Measurements from ENCODE around the gene BRD3.

Gene BRD3

DNA sequence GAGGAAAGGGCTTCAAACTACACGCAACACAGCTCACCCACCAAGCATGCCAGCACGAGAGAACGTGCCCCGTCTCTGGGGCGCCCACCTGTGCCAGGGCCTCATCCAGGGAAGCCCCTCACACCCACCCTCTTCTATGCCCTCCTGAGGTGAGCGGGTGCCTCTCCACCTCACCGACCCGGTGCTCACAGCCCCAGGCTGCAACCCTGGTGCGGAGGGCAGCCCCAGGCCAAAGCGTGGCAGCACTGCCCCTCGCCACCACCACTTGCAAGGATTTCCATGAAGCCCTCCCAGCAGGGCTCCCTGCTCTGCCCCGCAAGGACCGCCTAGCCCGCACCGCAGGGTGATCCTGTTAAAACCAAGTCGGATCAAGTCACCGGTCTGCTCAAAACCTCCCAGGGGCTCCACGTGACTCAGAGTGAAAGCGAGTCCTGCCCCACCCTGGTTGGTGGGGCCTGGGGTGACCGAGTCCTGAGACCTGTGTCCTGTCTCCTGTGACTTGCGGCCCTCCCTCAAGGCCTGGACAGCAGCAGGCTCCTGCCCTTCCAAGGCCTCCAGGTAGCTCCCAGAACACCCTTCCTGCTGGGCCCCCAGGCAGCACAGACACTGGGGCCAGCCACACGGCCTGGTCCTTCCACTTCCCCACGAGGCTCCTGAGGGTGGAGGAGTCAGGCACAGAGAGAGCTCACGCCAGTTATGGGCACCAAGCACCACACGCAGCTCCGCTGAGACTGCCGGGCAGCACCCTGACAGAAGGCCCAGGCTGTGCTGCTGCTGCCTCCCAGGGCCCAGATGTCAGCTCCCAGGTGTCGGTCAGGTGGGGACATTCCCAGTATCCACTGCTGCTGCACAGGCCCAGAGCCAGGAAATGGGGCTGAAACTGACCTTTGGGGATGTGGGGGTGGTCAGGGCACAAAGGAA is 12.7 kb downstream of the BRD3 start:
- DNase-seq (ENCODE audit: low spot score) = no peak

DNA sequence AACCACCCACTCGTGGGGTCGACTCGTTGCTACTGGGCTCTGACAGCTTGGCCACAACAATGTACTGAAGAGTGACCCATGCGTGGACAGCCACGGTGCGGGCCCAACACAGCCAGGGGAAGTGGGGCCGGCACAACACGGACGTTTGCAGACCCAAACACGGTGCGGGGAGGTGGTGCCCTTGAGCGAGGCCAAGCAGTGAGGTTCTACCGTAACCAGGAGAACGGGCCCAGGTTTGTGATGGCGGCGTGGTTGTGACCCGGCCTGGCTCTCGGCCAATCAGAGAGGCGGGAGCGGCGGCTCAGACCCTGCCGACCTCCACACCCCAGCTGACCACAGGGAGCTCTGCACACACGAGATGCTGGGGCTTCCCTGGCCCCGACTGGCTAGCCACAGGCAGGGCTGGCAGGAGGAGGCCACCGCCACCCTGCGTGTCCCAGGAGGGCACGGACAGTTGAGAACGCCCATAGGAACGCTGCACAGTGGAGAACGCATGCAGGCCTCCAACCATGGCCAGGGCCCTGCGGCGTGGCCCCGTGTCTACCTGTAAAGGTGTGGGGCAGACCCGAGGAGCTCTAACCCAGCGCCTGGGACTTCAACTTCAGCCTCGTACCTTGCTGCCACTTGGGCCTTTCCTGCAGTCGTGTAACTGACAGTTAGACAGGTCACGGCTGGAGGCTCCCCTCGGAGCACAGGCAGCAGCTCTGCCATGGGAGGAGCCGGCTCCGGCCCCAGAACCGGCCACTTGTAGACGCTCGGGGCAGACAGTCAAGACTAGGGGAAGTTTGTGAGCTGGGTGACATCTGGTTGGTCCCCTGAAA is 13.7 kb downstream of the BRD3 start:
- DNase-seq (ENCODE audit: low spot score) = no peak

DNA sequence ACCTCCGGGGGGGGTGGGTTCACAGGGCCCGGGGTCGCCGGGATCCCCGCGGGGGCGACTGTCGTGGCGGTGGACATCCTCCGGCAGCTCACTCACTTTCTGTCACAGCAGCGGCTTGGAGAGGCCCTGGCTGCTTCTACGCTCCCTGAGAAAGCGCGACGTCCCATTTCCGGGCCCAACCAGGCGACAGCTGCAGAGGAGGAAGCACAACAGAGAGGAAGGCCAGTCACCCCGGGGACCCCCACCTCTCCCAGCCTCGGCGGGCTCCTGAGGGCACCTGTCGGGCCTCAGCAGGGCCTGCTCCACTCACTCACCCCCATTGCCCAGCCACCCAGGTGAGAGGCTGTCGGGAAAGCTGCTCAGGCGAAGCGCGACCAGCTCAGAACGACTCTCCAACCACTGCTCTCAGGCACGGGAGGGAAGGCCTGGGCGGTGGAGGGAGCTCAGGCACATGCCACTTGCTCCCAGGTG is 14.4 kb downstream of the BRD3 start:
- no peak for DNase-seq (ENCODE audit: low spot score)

DNA sequence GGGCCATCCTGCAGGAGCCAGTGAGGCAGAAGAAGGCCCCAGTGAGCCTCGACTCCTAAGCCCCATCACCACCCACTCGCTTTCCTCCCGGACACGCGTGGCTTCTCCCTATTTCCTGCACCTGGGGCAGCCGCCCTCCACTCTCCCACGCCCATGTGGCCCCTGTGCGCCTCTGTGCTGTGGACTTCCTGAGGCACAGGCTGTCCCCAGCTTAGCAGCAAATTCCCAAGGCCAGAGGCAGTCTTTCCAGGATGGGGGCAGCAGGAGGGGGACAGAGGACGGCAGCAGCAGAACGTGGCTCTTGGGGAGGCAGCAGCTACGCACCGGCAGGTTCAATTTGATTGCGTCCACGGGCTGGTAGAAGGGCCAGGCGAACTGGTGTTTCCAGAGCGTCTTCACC is 14.9 kb downstream of the BRD3 start:
- no peak for DNase-seq (ENCODE audit: low spot score)

DNA sequence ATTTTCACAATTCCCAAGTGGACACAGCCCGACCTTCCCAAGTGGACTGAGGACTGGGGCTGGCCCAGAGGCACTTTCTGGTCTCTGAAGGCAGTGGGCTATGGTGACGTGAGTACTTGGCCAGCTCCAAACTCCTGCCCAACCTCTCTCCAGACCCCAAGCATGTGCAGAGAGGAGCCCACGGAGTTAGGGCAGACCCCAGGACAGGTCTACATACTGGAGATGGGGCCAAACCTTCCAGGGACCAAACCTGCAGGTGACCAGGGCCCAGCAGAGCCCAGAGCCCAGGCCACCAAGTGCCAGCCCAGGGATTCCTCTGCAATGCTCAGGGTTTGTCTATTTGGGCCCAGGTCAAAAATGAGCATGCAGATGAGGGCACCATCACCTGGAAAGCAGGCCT is 15.3 kb downstream of the BRD3 start:
- DNase-seq (ENCODE audit: low spot score) = no peak

DNA sequence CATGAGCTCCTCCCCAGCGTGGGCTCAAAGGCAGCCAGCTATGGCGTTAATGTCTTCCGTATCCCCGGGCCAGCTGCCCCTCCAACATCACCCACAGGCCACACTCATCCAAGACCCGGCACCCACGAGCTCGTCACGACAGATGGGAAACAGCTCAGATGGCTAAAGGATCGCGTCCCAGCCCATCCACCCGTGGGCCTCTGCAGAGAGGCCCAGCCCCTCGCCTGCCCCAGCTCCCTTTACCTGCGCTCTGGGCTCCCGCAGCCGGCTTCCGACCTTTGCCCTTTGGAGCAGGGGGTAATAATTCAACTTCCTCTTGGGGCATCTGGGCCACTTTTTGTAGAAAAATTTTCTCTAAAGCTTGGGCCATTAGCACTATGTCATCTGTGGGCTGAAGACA is 16.5 kb downstream of the BRD3 start:
- DNase-seq (ENCODE audit: low spot score) = no peak

DNA sequence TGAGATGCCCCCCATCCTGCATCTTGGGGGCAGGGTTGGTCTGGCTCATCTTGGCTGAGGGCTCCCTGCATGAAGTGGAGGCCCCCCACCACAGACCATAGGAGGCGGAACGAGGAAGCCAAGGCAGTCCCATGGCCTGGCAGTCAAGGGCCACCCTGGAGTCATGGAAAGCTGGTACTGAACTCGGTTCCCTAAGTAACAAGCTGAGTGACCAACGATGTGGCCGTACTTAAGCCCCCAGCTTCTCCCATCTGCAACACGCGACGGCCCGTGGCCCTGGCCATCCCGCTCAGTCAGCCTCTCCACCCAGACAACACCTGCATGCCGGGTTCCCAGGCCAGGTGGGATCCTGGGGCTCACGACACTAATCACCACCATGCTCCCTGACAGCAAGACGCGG is 17.1 kb downstream of the BRD3 start:
- DNase-seq (ENCODE audit: low spot score) = no peak

DNA sequence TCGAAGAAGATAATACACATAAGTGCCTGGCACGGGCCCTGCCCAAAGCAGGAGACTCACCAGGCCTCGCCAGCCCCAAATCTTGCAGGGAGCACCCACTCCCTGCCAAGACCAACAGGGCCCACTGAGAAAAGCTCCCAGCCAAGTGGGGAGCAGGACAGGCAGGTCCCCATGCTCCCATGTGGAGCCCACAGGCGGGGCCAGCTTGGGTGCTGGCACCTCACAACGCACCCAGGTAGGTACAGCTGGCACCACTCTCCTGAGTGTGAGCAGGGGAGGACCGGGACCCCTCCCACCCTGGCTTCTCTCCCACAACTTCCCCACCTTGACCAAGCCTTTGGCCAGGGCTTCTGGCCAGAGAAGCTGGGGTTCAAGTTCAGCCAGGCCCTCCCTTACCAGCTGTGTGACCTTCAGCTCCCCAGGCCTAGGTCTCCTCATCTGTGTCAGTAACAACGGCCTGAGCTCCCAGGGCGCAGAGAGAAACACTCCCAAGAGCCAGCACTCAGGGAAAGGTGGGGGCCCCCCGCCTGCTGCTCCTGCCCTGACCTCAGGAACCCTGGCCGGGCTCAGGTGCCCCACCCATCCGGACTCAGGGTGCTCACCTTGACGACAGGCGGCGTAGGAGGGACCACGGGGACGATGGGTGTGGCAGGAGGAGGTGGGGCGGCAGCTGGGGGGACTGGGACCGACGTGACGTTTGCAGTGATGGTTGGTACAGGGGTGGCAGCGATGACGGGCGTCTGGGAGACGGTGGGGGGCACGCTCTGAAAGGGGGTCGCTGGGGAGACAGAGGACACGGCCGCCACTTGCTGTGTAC is 17.8 kb downstream of the BRD3 start:
- DNase-seq (ENCODE audit: low spot score) = no peak

DNA sequence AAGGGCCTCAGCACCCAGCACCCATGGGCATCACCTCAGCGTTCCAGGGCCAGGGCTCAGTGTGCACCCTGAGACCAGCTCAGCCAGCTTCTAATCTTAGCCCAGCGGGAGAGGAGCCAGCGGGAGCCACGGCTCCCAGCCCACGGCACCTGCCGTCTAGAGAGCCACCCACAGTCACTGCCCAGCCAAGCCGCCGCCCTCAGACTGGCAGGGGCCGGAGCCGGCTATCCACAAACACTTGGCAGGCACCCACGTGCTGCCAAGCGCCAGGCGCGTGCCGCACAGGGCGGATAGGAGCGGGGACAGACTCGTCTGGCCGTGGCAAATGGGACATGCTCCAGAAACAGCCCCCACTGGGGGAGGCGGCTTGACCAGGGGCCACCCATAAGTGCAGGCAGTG is 18.6 kb downstream of the BRD3 start:
- no peak for DNase-seq (ENCODE audit: low spot score)

DNA sequence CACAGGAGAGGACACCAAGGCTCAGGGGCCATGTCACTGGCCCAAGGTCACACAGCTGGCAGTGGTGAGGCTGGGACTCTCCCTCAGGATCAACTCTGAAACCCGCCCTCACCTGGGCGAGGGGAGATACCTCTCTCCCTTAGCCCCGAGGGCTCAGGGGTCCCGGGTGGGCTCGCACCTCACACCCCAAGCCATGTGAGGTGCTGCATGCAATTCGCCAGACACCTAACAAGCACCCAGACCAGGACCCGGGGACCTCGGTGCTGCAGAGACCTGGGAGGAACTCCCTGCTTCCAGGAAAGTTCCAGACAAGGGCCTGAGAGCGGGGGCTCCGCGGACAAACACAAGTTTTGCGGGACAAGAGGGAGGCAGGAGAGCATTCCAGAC is 19.3 kb downstream of the BRD3 start:
- DNase-seq (ENCODE audit: low spot score) = no peak

DNA sequence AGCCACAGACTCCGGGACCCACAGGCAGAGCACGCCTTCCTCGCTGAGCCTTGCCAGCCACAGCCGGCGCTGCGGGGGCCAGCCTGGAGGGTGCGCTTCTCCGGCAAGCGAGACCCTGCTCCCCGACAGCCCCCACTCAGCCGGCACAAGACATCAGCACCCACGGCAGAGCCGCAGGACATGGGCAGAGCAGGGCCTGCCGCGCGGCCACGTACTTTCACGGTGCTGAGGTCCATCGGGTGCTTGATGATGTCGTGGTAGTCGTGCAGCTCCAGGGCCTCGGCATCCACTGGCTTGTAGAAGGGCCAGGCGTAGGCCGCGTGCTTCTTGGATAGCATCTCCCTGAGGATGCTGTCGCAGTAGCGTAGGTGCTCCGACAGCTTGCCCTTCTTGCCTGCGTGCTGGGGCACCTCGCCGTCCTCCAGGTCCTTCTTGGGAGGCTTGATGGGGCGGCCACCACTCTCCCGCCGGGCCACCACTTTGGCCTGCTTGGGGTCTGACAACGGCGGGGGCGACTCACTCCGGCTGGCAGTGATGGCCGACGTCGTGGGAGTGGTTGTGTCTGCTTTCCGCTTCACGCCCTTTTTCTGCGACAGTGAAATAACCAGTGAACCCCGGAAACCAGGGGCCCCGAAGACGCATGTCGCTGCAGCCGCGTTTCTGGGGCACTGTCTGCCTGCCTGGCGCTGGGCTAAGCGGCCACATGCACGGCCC is 19.8 kb downstream of the BRD3 start:
- no peak for DNase-seq (ENCODE audit: low spot score)

DNA sequence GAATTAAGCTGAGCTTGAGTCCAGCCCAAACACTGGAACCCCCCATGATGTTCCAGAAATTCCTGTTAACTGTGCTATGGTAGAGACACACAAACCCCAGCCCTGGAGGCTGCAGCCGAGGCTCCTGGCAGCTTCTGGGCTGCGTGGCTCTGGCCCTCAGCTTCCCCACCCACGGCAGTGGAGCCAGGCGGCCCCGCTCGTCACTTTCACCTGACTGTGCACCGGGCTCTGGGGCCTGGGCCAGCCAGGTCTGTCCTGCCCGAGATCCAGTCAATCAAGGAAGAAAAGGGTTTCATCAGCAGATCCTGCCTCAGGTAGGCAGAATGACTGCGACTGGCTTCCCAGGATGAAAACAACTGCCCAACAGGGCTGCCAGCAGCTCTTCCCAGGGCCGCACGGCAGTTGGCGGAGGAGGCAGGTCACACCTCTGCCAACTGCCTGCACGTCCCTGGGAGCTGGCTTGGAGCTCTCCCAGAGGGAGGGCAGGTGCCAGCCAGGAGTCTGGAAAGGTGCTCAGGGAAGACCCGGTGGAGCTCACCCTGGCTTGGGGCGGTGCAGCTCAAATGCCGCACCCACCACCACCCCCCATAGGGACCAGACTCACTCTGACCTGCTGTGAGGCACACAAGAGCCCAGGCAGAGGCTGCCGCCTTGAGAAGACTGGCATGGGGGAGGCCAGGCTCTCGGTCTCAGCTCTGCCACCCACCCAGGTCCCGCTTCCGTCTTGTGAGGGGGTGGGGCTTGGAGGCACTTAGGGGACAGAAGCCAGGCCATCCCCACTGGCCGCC is 20.7 kb downstream of the BRD3 start:
- DNase-seq (ENCODE audit: low spot score) = no peak

DNA sequence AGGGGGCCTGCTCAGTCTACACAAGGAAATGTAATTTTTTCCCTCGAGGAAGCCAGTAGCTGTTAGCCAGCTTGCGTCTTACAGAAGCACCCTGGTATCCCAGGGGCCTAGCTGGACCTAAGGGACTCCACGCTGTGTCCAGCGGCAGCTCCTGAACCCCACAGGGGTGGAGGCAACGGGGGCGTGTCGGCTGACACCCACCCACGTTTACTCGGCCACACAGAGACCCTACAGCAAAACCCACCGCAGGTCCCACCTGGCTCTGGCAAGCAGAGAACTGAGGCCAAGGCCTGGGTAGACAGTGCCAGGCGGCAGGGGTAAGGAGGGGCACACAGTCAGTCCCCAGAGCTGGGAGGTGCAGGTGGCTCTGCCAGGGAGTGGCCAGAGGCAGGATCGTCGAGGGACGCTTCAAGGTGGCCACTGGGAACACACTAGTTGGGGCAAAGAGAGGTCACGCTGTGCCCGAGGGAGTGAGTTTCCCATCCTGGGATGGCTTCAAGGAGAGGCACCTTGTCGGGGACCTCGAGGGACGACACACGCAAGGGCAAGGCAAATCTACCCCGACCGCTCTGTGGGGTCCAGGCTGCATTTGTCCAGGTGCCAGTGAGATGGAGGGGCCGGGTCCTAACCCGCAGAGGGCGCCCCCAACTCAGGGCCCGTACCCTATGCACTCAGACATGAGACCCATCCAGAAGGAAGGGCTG is 21.8 kb downstream of the BRD3 start:
- DNase-seq (ENCODE audit: low spot score) = no peak

DNA sequence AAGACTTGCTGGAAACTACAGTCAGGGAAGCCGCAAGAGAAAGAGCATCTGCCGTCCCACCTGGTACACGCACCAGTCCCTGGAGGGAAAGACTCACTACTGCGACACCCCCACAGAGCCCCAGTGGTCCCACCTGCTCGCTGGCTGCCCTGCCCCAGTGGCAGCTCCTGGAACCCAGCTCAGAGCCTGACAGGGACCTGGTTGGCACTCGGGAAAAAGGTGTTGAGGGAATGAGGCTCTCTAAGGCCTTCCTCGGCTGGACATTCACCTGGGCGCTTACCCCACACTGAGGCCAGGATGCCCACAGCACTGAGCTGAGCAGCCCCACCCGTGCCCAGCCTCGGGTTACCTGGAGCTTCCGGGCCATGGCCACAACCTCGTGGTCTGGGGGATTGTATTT is 22.9 kb downstream of the BRD3 start:
- DNase-seq (ENCODE audit: low spot score) = no peak

DNA sequence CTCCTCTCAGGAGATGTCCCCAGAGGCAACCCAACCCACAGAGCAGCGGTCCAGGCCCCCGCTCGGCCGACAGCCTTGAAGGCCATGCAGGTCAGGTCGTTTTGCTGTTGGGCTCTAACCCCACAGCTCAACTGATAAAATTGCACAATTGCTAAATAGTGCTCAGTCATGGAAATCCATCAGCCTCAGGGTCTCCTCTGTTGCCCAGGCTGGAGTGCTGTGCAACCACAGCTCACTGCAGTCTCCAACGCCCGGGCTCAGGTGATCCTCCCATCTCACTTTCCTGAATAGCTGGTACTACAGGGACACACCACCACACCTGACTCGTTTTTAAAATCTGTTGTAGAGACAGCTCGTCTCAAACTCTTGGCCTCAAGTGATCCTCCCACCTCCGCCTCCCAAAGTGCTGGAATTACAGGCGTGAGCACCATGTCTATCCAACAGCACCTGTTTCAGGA is 24.3 kb downstream of the BRD3 start:
- no peak for DNase-seq (ENCODE audit: low spot score)

DNA sequence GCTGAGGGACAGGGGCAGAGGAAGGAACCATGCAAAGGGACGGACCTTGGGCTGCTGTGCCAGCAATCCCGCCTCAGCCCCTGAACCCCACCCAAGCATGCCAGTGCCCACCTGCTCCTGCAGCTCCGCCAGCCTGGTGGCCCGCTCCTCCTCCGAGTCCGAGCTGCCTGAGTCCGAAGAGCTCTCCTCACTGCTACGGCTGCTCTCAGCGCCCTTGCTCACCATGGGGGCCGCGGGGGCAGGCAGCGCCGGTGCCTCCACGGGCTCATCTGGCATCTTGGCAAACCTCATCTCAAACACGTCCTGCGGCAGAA is 26.2 kb downstream of the BRD3 start:
- DNase-seq (ENCODE audit: low spot score) = no peak

DNA sequence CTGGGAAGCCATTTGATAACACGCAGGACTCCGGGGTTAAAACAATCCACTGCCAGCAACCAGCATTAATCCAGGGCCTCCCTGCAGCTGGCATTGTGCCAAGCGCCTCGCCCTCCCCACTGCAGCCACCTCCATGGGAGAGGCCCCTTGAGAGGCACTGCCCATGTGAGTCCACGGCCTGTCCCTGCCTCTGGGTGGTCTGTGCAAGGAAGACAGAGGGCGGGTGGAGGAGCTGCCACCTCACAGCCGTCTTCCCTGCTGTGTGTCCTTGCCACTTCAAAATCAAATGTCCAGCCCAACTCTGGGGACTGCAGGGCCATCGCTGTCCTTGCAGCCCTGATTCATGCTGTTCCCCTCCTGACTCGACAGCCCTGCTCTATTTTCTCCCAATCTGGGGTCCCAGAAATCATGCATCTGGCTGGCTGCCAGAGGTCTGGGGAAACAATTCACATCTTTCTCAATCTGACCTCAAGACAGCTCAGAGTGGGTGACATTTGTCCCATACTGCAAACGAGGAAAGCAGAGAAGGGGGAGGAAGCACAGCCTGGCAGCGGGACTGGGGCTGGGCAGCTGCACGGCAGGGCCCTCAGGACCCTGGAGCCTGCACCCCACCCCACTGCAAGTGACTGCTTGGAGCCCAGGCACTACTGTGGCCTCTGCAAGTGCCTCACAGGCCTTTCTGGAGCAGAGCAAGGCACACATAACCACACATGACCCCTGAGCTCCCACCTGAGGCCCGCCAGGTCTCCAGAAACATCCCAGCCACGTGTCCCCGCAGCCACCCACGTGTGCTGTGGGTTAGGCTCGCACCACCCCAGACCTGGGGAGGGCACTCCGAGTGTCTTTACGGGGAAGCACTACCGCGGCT is 26.8 kb downstream of the BRD3 start:
- DNase-seq (ENCODE audit: low spot score) = no peak

DNA sequence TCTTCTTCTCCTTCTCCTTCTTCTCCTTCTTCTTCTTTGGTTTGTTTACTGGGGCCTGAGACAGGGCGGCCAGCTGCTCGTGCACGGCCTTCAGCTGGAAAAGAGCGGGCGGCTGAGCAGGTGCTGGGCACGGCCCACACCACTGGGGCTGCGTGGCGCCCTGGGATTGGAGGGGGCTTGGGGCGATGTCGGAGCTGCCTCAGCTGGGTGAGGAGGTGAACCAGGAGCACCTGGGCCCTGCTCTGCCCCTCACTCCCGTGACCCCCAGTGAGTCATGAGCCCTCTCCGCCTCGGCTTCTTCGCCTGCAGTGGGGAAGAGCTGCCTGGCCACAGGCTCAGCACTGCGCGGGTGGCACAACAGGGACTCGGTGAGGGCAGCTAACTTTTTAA is 27.7 kb downstream of the BRD3 start:
- DNase-seq (ENCODE audit: low spot score) = no peak
